Dermis blood vessel endothelial cell (primary cell): ENCODE data around the gene IGSF21. TPM values are rescaled to one million over a fixed set of nuclear protein-coding genes. Genes with fewer than 3 reads are reported as not detected.
A peak's percentile ranks its signal among the peaks of the same experiment; 100 is the strongest.

Experiments
- DNase-seq: peaks from one replicate; pipeline ENCODE4 v3.0.0; 2010
- total RNA-seq: library from RNA; depleted of rRNA; stranded (reverse); fragments of >200 nt; gene quantifications from 2 replicates; pipeline ENCODE4 v1.2.3, GENCODE V29; 2014

Gene IGSF21
- not detected in 2 replicates for total RNA-seq

DNA sequence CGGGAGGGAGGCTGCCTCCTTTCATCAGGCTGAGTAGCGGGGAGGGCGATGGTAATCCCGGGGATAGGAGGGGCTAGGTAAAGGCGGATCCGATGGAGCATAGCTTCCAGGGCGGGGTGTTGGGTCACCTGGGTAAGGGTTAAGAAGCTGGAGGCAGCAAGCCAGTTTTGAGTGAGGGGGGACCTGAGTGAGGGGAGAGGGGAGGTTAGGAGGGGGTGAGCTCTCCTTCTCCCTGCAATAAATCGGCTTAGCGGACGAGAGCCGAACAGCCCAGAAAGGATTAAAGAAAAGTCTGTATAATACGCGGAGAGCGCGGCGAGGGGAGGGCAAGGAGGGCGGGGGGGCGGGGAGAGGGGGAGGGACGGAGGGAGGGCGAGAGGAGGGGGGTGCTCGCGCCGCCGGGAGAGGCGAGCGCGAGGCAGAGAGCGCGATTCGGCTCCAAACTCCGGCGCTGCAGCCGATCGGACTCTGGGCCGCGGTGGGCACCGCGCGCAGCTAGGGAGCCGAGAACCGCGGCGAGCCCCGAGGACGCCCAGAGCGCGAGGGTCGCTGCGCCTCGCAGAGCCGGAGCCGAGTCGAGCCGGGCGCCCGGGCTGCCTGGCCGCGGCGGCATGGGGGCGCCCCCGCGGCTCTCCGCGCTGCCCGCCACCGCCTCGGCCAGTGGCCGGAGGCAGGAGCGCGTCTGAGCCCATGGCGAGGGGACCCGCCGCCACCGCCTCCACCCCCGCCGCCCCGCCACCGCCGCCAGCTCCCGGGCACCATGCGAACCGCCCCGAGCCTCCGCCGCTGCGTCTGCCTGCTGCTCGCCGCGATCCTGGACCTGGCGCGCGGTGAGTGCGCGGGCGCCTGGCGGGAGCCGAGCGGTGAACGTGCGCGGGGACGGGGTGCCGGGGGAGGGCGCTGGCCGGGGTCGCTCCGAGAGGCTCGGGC, at the start of gene IGSF21:
Gene IGSF21, plus strand, starts transcription at position 430 of the 930 bp plus-strand sequence. Its CDS starts 331 bp downstream, at position 761.
- no peak for DNase-seq

DNA sequence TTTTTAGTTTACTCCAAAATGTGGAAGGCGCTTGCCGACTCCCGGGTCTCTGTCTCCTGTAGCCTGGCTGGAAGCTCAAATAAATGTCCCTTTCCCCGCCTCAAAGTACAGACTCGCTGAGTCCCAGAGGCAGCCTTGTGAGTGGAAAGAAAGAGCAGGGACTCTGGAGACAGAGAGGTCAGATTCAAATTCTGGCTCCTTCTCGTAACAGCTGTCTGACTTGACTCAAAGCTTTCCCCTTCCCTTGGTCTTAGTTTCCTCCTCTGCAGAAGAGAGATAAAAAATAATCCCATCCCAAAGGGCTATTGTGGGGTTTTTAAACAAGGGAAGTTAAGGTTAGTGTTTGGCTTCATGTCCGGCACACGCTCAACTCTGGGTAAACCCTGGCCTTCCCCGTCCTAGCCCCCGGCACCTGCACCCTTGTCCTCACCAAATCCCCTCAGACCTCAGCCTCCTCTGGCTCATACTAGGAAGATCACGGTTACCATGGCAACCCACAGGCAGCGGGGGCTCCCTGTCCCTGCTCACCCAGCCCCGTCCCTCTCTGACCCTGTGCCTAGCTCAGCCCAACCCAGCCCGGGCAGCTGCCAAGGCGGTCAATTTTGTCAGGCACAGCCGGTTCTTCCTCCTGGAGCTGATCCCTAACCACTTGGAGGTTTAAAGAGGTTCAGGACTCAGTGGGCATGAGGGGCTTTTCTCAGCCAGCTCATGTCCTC, 49.2 kb upstream of the IGSF21 start:
- DNase-seq: no peak

DNA sequence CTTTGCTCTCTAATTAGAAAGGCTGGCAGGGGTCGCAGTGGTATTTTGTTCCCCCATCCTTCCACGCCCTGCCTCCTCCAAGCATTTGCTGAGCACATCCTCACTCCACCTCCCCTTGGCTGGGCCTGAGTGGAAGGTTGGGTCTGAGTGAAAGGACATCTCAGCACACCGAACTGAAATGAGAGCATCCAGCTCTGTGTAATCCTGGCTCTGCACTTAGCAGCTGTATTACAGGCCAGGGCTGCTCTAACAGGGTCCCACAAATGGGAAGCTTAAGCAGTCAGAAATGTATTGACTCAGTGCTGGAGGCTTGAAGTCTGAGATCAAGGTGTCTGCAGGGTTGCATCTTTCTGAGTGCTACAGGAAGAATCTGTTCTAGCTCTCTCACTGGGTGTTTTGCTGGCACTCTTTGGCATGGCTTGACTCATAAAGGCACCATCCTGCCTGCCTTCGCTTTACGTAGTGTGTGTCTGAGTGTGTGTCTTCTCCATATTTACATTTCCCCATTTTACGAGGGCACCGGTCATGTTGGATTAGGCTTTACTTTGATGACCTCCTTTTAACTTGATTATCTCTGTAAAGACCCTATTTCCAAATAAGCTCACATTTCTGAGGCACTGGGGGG, 48.5 kb upstream of the IGSF21 start:
- no peak for DNase-seq

DNA sequence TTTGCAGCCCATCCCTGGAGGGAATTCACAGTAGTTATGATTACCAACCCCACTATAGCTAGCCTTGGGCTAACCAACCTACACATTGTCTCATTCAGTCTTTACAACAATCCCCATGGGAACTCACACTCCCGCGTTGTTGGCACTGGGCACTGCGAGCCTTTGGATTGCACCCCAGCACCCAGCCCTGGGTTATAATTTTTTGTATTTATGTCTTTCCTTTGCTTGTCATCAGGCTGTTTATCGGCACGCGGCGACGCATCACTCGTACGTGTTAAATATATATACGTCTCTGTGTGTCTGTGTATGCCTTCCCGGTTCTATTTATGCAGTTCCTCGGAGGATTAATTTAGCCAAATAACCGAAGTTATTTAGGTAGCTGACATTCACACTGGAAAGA, 47.2 kb upstream of the IGSF21 start:
- DNase-seq: no peak

DNA sequence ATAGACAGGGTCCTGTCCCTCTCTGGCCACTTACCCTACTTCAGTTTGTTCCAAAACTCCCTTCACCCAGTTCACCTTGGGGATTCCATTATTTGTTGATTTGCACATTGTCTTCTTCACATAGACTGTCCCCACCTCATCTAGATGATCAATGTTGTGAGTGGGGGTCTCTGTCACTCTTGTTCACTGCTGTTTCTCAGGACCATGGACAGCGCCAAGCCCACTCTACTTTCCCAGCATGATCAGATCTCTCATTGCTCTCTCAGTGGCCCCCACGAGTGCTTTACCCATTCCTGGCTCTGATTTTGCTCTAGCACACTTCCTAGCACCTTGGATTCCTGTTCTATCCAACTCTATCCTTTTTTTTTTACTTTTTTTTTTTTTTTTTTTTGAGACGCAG, 45.4 kb upstream of the IGSF21 start:
- no peak for DNase-seq

DNA sequence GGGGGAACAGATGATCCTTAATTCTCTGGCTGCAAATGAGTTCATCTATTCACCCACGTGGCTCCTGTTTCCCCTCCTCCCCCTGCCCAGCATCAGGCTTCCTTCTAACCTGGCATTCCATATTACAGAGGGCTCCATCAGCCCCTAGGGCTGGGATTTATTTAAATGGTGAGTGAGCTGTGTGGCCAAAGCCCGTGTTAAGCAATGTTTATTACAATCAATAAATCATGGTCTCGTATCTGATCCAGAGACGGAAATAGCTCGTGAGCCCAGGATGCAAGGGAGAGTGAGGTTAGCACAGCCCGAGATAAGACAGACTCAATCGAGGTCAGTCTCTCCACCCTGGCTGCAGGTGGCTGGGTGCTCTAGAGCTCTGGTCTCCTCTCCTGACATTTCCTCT, 43.1 kb upstream of the IGSF21 start:
- DNase-seq: no peak

DNA sequence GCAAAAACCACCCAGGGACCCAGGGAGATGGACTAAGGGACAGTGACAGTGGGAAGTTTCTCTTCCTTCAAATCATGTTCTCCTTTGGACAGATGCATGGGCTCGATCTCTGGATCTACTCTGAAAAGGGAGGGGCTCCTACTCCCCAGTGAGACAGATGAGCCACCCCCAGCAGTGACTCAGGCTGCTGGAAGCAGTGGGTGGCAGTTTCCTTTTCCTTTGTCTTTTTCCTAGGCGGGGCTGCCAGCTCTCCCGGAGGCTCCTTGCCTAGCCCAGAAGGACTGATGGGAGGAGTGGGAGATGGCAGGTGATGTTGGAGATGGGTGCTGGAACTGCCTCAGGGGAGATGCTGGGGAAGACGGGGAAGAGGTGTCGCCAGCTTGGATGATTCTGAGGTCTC, 41.0 kb upstream of the IGSF21 start:
- DNase-seq: no peak

DNA sequence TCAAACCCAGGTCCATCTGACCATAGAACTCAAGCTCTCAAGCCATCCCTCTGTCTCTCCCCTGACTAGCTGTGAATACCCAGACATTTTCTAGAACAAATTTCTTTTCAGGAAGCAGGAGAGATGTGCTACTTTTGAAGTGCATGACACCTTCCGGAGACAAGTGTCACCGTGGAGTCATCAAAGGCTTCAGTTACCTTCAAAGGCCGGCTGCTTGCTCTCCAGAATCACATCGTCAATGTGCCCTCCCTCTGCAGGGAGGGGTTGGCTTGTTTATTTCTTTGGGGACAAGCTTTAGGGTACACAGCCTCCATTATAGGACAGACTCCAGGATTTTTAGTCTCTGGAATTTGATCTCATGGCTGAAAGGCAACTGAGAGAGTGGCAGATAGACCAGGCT, 37.7 kb upstream of the IGSF21 start:
- no peak for DNase-seq

DNA sequence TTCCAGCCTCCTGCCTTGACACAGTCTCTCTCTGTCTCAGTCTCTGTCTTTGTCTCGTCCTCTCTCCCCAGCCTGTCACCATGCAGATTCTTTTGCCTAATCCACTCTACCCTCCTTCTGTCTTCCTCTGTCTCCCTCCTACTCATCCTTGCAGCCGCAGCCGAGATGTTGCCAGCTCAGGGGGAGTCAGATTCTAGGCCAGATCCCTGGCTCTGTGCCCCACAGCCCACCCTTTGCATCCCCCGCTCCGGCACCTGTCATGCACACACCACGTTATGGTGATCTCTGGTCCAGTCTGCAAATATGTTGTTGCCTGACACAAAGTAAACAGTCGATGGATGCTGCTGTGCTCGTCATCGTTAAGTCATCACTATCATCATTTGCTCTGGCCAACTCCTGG, 35.5 kb upstream of the IGSF21 start:
- DNase-seq: no peak

DNA sequence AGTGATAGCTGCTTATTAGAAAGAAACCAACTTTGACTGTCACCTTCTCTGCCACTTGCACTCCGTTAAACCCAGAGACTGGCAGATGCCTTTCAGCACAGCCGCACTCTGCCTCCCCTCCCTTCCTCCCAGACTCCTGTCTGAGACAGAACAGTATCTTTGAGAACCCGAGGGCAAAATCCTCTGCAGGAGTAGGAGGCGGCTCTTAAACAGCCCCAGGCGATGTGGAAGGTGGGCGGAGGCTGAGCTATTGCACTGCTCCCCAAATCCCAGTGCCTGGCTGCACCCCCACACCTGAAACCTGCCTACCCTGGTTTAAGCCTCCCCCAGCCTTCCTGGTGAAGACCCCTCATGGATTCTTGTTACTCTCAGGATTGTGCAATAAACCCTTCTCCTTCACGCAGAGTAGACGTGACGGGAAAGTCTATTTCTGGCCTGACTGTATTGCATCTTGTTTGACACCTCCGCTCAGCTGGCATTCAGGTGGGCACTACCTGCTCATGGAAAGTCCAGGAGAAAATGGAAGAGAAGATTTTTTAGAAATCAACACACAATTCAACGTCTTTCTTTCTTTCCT, 34.4 kb upstream of the IGSF21 start:
- DNase-seq: no peak

DNA sequence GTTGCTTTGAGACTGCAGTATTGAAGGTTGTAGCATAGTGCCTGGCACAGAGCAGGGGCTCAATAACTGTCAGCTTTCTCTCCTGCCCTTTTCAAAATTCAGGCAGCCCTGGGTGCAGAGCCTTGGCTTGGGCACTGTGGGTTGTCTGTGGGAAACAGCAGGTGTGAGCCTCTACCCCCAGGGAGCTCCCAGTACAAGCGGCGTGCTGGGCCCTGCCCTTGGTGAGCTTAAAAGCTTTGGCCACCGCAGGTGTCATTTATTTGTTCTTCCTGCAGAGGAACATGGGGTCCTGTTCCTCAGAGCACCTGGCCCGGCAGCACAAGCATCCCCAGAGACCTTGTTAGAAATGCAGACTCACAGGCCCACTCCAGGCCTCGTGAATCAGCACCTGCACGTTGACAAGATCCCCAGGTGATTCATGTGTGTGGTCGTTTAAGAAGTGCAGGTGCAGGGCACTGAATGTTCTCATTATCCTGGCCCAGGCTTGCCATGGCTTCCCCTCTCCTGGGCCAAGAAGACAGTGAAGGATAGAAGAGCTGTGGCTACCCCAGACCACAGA, 29.9 kb upstream of the IGSF21 start:
- DNase-seq: no peak

DNA sequence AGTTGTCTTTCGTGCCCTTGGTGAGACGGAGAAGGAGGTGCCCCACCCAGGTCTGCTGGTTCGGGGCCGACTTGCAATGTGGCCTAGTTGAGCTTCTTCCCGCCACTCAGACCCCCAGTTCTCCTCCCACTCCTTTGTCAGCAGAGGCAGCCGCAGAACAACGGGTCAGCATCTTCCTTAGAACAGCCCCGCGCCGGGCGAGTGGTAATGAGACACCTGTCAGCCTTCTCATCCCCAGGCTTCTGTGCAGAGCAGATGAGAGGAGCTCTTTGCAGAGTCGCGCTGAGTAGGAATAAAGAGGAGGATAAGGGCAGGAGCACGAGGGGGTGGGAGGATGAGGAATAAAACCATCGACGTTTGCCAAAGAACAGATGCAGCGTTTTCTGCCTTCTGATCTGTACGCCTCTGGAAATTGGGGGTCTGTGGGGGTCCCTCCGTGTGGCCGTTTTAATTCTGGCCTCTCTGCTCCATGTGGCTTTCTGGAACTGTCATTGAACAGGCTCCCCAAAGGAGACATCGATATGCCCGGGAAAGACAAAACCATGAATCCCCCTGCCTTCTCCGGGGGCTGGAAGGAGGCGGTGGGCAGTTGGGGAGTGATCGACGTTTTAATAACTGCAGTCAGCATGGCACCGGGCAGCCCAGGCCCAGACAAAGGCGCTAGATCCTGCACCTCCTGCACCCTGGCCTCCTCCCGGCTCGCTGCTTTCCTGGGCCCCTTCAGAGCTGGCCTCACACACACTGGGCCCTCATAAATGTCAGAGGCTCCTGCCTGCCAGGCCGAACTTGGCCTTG, 27.5 kb upstream of the IGSF21 start:
- no peak for DNase-seq

DNA sequence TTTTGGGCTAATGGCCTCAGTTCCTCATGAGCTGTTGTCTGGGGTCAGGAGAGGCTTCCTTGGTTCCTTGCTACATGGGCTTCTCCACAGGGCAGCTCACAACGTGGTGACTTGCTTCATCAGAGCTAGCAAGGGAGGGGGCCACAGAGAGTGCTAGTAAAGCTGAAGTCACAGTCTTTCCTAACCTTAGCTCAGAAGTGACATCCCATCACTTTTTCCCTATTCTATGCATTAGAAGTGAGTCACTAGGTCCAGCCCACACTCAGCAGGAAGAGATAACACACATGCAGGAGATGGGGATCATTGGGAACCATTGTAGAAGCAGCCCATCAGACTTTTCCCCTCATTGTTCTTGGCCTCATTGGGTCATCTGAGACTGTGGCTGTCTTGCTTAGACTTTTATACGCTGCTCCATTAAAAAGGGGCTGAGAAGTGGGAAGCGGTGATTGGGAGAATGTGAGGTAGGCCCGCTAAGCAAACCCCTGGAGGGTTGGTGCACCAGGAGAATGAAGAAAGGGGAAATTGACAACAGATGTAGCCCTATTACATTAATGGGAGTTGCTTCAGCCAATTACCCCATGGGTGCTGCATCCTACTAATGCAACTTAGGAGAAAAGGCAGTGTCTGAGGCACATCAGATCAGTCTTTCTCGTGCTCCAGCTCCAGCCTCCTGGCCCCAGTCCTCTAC, 22.1 kb upstream of the IGSF21 start:
- DNase-seq: no peak

DNA sequence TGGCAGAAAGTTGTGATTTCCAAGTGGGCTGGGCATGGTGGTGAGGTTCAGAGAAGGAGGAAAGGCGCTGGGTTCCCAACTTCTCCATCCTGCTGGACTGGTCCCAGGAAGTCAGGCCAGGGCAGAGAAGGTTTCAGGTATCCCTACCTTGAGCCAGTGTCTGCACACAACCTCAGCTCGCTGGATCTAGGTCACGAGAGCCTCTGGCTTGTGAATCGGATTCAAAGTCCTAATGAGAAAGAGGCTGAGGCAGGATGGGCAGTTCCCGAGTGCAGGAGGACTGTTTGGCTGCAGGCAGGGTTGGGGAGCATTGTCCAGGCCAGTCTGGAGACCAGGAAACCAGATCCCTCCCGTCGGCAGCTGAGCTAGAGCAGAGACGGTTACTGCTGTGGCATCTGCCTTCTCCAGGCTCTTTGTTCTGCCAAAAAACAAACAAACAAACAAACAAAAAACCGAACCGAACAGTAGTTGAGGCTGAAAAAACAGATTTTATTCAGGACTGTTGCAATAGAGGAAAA, 19.5 kb upstream of the IGSF21 start:
- no peak for DNase-seq

DNA sequence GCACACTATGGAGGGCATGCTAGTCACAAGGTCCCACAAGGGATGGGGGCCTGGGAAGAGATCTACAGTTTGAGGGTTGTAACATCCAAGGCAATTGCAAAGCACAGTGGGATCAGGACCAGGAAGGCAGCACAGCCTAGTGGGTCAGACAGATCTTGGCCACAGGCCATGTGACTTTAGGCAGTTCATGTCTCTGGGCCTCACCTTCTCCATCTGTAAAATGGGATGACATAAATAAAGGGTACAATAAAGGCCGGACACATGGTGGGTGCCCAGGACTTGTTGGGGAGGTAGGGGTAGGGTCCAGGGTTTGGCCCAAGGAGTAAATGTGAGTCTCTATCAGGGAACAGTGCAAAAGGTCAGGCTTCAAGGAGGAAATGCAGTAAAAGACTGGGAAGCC, 18.1 kb upstream of the IGSF21 start:
- no peak for DNase-seq

DNA sequence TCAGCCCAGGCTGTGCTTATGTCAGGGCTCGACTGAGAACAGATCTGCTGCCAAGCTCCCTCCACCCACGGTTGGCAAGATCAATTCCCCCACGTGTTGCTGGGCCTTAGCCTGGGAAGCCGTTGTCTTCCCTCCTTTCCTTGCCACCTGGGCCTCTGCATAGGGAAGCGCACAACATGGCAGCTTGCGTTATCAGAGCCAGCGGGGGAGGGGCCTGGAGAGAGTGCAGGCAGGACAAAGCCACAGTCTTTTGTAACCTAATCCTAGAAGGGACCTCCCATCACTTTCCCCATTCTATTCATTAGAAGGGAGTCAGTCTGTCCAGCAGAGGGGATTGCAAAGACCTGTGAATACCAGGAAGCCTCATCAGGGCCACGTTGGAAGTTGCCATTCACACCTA, 17.0 kb upstream of the IGSF21 start:
- no peak for DNase-seq

DNA sequence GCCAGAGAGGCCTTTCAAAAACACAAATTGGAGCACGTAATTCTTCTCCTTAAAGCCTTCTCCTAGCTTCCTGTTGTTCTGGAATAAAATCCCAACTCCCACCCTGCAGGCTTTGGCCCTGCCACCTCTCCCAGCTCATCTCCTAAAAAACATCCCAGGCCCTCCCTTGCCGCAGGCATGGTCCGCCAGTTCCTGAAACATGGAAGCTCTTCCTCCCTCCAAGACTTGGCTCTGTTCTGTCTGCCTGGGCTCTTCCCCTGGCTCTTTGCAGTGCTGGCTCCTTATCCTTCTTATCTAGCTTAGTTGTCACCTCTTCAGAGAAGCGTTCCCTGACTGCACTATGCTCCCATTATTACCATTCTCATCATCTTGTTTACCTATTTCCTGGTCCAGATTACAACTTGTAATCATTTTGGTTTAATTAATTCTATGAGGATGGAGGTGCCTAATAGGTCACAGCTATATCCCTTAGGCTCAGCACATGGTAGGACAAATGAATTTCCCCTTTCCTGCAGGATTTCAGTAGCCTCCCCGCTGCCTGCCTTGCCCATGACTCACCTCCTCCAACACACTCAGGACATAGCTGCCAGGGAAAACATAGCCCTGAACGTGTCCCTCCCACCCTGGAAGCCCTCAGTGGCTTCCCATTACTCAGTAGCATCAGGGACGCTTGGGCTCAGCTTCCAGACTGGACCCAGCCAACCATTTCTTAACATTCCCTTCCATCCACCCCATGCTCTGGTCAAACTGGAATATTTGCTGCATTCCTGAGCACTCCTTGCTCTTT, 15.7 kb upstream of the IGSF21 start:
- peak; percentile 9 for DNase-seq

DNA sequence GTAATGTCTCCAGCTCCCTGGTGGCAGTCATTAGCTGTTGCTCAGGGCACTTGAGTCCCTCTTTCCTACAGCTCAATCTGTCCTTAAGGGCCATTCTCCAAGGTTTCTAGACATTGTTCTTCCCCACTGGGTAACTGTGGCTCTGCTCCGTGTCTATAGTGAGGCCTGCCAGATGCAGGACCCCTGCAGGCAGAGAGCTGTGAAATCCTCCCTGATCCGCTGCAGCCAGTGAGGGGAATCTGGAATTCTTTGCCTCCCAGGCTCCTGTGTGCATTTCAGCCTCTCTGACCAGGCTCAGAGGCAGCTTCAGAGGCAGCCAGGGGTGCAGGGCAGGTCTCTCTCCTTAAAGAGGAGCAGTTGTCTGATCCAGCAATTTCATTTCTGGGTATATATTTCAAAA, 14.4 kb upstream of the IGSF21 start:
- DNase-seq: no peak

DNA sequence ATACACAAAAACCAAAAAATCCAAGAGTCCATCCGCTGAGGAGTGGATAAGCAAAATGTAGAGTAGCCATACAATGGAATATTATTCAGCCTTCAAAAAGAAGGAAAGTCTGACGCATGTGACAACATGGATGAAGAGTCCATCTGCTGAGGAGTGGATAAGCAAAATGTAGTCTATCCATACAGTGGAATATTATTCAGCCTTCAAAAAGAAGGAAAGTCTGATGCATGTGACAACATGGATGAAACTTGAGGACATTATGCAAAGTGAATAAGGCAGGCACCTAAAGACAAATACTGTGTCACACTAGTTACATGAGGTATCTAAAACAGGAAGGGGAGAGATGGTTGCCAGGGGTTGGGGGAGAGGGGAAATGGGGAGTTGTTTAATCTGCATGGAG, 14.0 kb upstream of the IGSF21 start:
- DNase-seq: no peak

DNA sequence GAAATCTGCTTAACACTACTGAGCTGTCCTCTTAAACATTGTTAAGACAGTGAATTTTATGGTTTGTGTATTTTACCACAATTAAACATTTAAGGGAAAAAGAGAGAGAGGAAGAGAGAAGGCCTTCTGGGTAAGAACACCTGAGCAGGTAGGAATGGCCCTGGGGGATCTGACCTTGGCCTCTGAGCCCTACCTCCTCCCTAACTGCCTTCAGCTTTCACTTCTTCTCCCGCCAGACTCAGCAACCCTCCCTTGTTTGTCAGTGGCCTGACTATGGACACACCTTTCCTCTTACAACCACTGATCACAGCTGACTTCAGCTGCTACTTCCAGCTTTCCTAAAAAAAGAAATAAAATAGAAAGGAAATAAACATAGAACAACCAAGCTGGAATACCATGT, 13.5 kb upstream of the IGSF21 start:
- DNase-seq: no peak
